ENCODE measurements around the gene CADPS2.
"Not testable (repeated sequence)": the region's sequence is repeated elsewhere in the genome, so short reads cannot be mapped to it uniquely, and the experiment has no call there.

Gene CADPS2

GRCh38 chr7:122709930-122710646 lies 176.2 kb downstream of the CADPS2 start:
- no peak for DNase-seq (ENCODE audit: low spot score)

- DNase-seq (ENCODE audit: low spot score) = no peak
Measured at GRCh38 chr7:122706836-122707235, 179.4 kb downstream of the CADPS2 start.

- DNase-seq (ENCODE audit: low spot score) = no peak
Measured at GRCh38 chr7:122702872-122703510, 183.3 kb downstream of the CADPS2 start, which contains the start of gene RNF148. RNF148 (minus strand) TSS chr7:122702922; CDS start chr7:122702750, 172 bp downstream.

- no peak for DNase-seq (ENCODE audit: low spot score)
Measured at GRCh38 chr7:122699017-122699416, 187.2 kb downstream of the CADPS2 start, which contains the start of gene RNF133. RNF133 (minus strand) TSS chr7:122699117; CDS start chr7:122698918, 199 bp downstream.

GRCh38 chr7:122695816-122696215 lies 190.4 kb downstream of the CADPS2 start:
- no peak for DNase-seq (ENCODE audit: low spot score)

- DNase-seq (ENCODE audit: low spot score) = no peak
Measured at GRCh38 chr7:122694697-122695096, 191.6 kb downstream of the CADPS2 start.

- DNase-seq (ENCODE audit: low spot score) = no peak
Measured at GRCh38 chr7:122692769-122693309, 193.4 kb downstream of the CADPS2 start.

GRCh38 chr7:122691569-122692235 lies 194.6 kb downstream of the CADPS2 start:
- DNase-seq (ENCODE audit: low spot score) = no peak

- DNase-seq (ENCODE audit: low spot score) = no peak
Measured at GRCh38 chr7:122689346-122690109, 196.7 kb downstream of the CADPS2 start.

GRCh38 chr7:122688400-122688998 lies 197.8 kb downstream of the CADPS2 start:
- no peak for DNase-seq (ENCODE audit: low spot score)

GRCh38 chr7:122686360-122686878 lies 199.8 kb downstream of the CADPS2 start:
- DNase-seq (ENCODE audit: low spot score) = no peak

- no peak for DNase-seq (ENCODE audit: low spot score)
Measured at GRCh38 chr7:122684504-122684903, 201.8 kb downstream of the CADPS2 start.

- DNase-seq (ENCODE audit: low spot score) = no peak
Measured at GRCh38 chr7:122682815-122683550, 203.3 kb downstream of the CADPS2 start.

GRCh38 chr7:122681186-122681585 lies 205.1 kb downstream of the CADPS2 start:
- DNase-seq (ENCODE audit: low spot score) = not testable (repeated sequence)

- no peak for DNase-seq (ENCODE audit: low spot score)
Measured at GRCh38 chr7:122679813-122680212, 206.4 kb downstream of the CADPS2 start.

- not testable (repeated sequence) for DNase-seq (ENCODE audit: low spot score)
Measured at GRCh38 chr7:122679269-122679709, 207.0 kb downstream of the CADPS2 start.

- no peak for DNase-seq (ENCODE audit: low spot score)
Measured at GRCh38 chr7:122677149-122677548, 209.1 kb downstream of the CADPS2 start.

- no peak for DNase-seq (ENCODE audit: low spot score)
Measured at GRCh38 chr7:122676466-122676865, 209.8 kb downstream of the CADPS2 start.

- DNase-seq (ENCODE audit: low spot score) = no peak
Measured at GRCh38 chr7:122675621-122676020, 210.6 kb downstream of the CADPS2 start.

- DNase-seq (ENCODE audit: low spot score) = no peak
Measured at GRCh38 chr7:122675011-122675410, 211.2 kb downstream of the CADPS2 start.

Data from hematopoietic multipotent progenitor cell treated with erythropoietin and hydrocortisone succinate and interleukin-3 and kit ligand, for 17 days (in vitro differentiated cells).